Epithelial cell of prostate (primary cell): ENCODE data around the gene ZNF236.
"Not testable (repeated sequence)": the region's sequence is repeated elsewhere in the genome, so short reads cannot be mapped to it uniquely, and the experiment has no call there.

ENCODE experiments used
- DNase-seq: peaks from one replicate; pipeline ENCODE4 v3.0.0-alpha.2; 2011; ENCODE audit warnings: low read depth, low spot score
- H3K27ac ChIP-seq: fragments of 450-650 bp; 2 replicates; pipeline ENCODE4 v1.5.1; 2017; ENCODE audit warnings: mild to moderate bottlenecking

The ZNF236 gene

DNA sequence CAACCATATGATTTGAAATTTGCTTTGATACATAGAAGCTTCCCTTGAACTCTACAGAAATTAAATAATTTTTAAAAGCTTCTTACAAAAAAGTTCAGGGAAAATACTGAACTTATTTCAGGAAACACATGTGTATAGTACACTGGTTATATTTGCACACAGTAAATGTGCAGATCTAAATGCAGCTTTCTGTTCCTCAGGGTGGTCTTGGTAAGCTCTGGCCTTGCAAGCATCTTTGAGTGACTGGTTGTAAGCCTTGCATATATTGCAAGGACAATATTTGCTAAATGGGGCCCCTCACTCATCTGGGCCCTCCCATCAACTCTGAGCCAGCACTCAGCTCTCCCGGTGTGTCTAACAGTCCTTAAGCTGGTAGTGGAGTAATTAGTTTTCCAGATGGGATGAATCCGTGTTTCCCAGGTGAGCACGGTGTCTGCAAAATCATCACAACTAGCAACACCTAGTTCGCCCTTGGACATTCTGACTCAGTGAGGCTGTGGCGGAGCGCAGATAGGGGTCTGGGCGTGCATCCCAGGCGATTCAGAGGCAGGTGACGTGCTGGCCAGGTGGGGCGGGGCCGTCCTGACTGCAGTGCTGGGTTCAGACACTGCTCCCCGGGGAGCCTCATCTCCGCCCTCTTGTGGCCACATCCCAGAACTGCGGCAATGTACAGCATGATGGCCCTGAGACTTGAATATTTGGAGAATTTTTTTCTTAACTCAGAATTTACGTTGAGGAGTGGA is 160.7 kb downstream of the ZNF236 start:
- H3K27ac ChIP-seq: no peak overlapping the region
- DNase-seq: peak; percentile 81

GRCh38 chr18:76983613-76984051 is 161.3 kb downstream of the ZNF236 start:
- H3K27ac ChIP-seq: no peak overlapping the region
- DNase-seq: no peak

DNA sequence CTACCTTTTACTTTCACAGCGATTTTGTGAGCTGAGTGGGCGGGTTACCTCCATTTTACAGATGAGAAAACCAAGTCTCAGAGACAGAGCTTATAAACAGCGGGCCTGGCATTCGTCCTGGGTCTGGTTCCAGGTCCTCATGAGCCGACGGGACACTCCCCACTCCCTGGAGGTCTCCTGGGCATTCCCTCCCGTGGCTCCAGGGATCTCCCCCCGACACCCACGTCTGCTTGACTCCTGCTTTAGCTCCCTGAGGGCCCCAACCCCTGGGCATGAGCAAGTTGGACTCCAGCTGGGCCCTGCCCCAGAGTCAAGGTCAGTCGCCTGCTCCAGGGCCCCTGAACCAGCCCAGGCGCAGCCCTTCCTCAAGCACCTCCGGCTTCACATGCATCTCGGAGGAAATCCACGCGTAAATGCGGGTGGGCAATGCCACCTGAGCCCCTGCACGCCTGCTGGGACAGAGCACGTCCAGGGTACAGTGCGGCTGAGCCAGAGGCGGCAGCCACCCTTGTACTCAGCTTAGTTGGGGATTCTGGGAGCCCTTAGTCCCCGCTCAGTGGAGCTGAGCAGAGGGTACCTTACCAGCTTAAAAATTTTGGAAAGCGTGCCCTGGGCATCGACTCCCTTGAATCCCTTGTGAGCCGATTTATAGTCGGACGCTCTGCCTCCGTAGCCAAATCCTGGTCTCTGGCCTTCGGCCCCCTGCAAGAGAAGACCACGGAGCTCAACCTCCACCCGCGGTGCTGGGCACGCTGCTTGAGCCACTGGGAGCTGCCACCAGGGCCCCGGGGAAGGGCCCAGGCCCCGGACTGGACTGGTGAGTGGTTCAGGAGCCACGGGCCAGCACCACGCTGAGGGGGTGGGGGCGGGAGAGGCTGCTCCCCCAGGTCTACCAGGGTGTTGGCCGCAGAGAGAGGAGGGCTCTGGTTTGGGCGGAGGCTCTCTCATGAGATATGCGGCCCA is 162.1 kb downstream of the ZNF236 start:
- no peak for DNase-seq
- H3K27ac ChIP-seq: no peak overlapping the region

GRCh38 chr18:76985156-76985950 is 163.0 kb downstream of the ZNF236 start:
- DNase-seq: no peak
- no peak overlapping the region for H3K27ac ChIP-seq

GRCh38 chr18:76985951-76986236 is 163.5 kb downstream of the ZNF236 start:
- DNase-seq: no peak
- no peak overlapping the region for H3K27ac ChIP-seq

DNA sequence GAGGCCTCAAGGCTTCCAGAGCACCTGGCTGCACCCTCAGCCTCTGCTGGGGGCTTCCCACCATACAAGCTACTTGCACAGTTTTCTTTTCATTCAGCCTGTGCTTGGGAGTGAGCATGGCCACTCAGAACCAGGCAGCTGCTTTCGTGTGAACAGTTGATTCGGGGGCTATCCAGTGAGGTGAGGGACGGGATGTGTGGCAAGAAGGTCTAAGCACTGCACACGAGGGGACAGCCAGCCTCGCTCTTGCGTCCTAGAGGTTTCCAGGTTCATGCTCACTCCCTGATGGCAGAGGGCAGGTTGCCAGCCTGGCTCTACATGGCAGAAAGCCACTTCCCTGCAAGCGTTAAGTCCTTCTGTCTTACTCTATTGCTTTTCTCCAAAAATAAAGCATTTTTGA is 164.0 kb downstream of the ZNF236 start:
- no peak for DNase-seq
- no peak overlapping the region for H3K27ac ChIP-seq

DNA sequence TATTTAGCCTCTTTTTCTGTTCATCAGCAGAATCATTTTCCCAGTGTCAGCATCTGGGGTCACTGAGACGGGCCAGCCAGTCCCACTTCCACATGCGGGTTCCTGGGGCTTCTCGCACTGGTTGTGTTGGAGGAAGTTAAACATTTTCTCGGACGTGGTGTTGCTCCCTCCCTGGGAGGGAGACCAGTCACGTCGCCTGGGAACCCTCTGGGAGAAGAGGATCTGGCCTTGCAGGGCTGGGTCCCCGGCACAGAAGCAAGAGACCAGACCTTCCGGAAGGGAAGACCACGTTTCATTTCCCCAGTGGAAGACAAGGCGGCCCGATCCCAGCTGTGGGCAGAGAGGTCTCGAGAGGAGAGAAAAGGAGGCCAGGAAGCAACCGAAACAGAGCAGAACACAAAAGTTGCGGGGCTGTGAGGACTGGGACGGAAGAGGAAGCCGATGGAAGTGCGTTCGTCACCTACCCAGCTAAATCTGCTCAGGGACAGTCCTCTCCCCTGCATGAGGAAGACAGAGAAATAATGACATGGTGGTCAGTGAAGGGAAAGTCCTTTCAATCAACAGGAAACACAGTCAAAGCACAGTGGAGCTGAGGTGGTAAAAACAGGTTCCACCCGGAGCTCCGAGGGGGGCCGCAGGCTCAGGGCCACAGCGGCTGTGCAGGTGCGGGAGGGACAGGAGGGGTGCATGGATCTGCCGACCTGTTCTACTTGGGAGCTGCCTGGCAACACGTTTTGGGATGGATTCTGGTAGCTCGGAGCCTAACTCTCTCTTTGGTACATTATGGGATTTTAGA is 165.9 kb downstream of the ZNF236 start:
- DNase-seq: no peak
- H3K27ac ChIP-seq: no peak overlapping the region

- H3K27ac ChIP-seq: no peak overlapping the region
- DNase-seq: no peak
Measured at GRCh38 chr18:76988827-76989646, 166.7 kb downstream of the ZNF236 start.

GRCh38 chr18:76989647-76990190 is 167.4 kb downstream of the ZNF236 start:
- DNase-seq: no peak
- no peak overlapping the region for H3K27ac ChIP-seq

GRCh38 chr18:76990343-76991020 is 168.1 kb downstream of the ZNF236 start:
- H3K27ac ChIP-seq, DNase-seq: not testable (repeated sequence)

DNA sequence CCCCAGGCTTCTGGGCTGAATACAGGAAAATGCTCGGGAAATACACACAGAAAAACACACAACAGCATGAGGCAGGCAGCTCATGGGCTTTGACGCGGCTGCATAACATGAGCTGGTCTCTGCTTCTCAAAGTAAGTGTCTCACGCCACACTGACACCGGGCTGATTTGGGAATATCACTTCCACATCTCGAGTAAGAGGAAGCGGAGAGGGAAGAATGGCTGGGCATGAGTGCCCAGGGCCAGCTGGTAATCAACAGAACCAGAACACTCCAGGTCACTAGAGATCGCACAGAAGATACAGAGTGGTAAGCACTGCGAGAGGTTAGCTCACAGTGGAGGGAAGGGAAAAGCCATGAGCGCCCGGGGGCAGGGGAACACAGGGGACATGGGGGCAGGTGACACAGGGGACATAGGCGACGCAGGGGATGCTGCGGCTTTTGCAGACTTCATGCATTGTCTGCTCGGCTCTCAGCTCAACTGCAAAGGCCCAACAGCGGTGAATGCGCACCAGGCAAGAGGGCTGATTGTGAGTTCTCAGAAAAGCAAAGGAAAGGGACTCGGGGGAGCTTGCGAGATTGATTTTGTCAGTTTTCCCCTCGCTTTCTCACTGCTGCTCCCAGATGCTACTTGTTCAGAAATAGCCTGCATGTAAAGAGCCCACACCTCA is 168.8 kb downstream of the ZNF236 start:
- no peak overlapping the region for H3K27ac ChIP-seq
- no peak for DNase-seq

DNA sequence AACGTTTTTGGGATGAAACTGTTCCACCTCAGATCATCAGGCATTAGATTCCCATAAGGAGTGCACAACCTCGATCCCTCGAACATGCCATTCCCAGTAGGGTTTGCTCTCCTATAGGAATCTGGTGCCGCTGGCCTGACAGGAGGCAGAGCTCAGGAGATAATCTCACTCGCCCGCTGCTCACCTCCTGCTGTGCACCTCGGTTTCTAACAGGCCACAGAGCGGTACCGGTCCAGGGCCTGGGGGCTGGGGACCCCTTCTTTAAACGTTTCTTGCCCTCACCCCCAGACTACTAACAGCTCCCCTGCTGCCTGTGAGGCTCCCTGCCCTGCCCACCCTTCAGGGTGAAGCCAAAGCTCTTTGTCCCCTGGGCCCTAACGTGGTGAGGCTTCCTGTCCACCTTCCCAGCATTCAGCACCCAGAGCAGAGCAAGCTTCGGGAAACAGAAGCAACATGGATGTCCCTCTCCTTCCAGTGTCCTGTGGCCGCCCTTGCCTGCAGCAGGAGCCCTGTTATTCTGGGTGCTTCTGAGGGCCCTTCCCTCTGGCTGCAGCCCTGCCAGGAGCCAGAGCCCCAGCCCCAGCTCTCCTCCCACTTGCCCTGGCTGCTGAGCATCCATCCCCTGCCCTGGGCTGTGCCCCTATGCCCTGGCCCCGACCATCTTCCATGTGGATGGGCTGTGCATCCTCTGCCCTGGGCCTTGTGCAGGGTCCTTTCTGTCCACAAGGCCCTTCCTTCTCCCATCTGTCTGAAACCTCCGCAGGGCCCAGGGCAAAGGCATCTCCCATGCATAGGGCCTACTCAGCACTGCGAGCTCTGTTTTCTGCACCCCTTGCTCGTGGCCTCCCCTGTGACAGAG is 170.1 kb downstream of the ZNF236 start:
- DNase-seq: no peak
- H3K27ac ChIP-seq: no peak overlapping the region

DNA sequence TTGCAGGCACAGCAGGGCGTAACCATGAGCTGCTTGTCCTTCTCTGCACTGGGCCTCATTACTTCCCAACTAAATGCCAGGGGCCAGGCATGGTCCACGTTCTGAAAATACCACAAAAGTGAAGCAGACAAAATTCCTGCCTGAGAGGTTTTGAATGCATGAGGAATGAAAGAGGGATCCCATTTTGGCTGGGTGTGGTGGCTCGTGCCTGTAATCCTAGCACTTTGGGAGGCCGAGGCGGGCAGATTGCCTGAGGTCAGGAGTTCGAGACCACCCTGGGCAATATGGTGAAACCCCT is 170.7 kb downstream of the ZNF236 start:
- no peak overlapping the region for H3K27ac ChIP-seq
- no peak for DNase-seq

DNA sequence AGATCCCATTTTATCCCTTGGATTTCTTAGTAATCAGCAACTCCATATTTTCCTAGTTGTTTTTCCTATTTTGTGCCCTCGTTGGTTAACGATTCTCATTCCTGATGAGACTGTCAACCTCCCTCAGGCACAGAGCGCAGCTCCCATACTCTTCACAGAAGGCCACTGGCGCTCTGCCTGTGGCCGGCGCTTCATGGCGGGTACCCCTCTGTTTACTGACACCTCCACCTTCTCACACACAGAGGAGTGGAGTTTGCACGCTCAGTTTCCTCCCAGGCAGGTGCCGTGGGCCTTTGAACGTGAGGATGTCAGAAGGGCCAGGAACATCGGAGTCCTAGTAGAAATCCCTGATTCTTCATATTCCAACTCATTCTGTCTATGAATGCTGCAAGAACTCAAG is 171.2 kb downstream of the ZNF236 start:
- H3K27ac ChIP-seq: no peak overlapping the region
- DNase-seq: no peak

GRCh38 chr18:76994086-76994654 is 171.8 kb downstream of the ZNF236 start:
- no peak overlapping the region for H3K27ac ChIP-seq
- DNase-seq: no peak

GRCh38 chr18:76995896-76996295 is 173.5 kb downstream of the ZNF236 start:
- no peak overlapping the region for H3K27ac ChIP-seq
- DNase-seq: no peak

- H3K27ac ChIP-seq: no peak overlapping the region
- DNase-seq: no peak
Measured at GRCh38 chr18:76996429-76996828, 174.1 kb downstream of the ZNF236 start.
